HG02588 (cell line): ENCODE data around the gene PCNX3.

Source experiments
- ATAC-seq: cut with Tn5 transposase; IDR thresholded peaks from one replicate; pipeline ENCODE4 v1.9.1; 2021; ENCODE audit warnings: mild to moderate bottlenecking, moderate library complexity; ENCODE audit not compliant: unreplicated experiment

PCNX3 gene

GRCh38 chr11:65685981-65686380 is 70.4 kb downstream of the PCNX3 start:
- no peak for ATAC-seq
